ENCODE measurements around the gene ACTN4.

The ACTN4 gene

DNA sequence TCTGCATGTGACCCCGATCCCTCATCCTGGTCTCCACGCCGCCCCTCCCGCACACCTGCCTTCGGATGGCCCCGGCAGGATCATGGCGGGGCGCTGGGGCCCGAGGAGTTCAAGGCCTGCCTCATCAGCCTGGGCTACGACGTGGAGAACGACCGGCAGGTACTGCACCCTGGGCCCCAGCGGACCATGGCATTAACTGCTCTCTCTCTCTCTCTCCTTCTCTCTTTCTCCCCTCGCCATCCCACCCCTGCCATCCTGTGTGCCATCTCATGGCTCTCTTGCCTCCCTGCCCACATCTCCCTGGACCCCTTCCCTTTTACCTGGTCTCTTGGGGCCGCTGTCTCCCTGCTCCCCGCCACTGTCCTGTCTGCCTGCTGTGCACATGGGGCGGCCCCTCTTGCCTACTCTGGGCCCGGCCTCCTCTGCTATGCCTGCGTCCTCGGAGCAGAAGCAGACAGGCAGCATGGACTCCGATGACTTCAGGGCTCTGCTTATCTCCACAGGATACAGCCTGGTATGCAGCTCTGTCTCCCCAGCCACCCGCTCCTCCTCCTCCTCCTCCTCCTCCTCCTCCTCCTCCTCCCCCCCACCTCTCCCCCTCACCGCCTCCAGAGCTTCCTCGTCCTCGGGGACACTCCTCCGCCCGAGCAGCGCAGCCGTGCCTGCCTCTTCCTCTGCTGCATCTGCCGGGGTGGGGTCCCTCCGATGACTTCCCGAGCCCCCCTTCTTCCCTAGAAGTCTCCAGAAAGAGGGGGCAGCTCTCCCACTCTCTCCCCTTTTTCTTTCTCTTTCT lies 80.6 kb downstream of the ACTN4 start:
- no peak for DNase-seq

DNA sequence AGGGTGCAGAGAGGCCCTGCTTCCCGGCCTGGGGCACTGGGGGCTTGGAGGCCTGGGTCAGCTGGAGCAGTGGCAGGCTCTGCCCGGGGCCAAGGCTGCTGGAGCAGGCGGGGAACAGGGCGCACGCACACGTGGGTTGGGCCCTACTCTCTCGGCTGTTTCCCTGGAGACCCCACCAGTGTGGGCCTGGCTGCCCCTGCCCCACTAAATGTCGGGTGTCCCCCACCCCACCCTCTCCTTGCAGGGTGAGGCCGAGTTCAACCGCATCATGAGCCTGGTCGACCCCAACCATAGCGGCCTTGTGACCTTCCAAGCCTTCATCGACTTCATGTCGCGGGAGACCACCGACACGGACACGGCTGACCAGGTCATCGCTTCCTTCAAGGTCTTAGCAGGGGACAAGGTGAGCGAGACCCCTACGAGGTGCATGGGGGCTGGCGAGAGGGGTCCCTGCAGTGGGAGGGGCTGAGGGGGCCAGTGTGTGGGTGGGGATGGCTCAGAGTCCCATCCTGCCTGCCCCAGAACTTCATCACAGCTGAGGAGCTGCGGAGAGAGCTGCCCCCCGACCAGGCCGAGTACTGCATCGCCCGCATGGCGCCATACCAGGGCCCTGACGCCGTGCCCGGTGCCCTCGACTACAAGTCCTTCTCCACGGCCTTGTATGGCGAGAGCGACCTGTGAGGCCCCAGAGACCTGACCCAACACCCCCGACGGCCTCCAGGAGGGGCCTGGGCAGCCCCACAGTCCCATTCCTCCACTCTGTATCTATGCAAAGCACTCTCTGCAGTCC lies 81.5 kb downstream of the ACTN4 start:
- DNase-seq = no peak

GRCh38 chr19:38729653-38730469 lies 82.4 kb downstream of the ACTN4 start:
- DNase-seq = peak; percentile 83

- no peak for DNase-seq
These were observed 83.0 kb downstream of the ACTN4 start for GRCh38 chr19:38730470-38730730.

DNA sequence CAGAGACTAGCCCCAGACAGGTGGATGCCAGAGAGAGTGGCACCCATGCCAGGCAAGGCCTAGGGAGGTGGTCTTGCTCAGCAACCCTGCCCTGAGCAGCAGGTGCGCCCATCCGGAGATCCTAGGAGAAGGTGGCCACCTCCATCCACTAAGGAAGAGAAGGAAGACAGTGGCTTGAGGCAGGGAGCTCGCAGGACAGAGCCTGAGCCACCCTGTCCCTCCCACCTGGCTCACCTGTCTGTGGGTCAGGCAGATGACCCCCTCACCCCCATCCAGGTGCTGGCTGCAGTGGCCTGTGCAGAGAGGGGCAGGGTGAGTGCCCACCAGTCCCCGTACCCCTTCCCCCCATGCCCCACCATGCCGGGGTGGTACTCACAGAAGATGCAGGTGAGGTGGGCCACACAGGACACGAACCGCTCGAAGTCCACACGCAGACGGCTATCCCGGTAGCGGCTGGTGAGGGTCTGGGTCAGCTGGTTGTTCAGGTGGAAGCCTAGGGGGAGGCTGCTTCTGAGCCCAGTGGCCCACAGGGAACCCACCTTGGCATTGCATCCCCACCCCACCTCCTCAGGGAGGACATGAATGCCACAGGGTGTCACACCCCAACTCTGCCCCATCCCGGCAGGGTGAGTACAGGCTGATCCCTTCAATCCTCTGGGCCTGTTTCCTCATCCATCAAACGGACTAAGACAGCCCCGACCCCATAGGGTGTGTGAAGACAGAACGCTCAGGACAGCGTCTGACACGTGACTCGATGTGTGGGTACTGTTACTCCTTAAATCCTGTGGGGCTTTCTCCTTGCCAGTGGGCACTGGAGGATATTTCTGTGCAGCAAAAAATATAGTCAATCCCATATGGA lies 83.5 kb downstream of the ACTN4 start:
- DNase-seq = no peak

- no peak for DNase-seq
These were observed 84.3 kb downstream of the ACTN4 start for GRCh38 chr19:38731654-38732301.

DNA sequence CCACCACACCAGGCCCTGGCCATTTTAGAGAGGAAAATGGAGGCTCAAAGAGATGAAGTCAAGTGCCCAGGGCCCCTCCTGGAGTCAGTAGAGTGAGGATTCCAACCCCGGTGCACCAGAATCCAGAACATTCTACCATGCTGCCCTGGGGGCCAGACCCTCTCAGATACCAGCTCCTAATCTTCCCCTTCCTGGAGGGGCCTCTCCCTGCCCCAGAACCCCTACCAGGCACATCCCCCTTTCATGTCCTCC lies 85.7 kb downstream of the ACTN4 start:
- DNase-seq = no peak

DNA sequence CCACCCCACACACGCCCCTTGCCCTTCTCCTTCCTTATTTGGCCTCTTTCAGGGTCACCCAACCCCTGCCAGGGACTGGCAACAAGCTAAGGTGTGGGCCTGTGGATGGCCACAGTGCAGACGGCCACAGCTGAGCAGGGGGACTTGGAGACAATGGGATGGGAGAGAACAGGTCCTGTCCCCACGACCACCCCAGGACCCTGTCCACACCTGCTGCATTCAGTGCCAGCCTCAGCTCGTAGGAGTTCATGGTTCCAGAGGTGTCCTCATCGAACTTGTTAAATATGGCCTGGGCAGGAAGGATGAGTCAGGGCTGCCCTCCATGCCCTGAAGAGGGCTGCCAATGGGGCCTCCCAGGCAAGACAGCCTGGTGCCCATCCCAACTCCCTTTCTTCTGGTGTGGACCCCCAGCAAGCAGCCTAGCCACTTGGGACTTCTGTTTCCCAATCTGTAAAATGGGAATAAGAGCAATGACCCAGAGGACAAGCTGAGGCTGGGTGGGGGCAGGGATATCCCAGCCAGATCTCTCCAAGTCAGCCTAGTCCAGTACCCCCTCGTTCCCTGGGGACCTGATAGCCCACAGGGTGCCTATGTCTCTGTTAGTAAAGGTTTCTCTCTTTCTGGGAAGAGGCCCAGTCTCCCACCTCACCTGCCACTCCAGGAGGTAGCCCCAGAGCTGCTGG lies 86.2 kb downstream of the ACTN4 start:
- DNase-seq = no peak

DNA sequence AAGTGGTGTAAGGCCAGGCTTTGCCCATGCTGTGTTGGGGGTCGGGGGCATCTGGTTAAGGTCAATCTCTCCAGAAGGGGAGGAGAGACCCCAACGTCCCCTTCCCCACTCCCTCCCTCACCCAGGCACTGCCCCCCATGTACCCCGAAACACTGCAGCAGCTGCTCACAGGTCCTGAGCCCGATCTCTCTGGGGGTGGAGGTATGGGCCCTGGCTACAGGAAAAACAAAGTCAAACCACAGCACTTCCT lies 86.7 kb downstream of the ACTN4 start:
- no peak for DNase-seq

DNA sequence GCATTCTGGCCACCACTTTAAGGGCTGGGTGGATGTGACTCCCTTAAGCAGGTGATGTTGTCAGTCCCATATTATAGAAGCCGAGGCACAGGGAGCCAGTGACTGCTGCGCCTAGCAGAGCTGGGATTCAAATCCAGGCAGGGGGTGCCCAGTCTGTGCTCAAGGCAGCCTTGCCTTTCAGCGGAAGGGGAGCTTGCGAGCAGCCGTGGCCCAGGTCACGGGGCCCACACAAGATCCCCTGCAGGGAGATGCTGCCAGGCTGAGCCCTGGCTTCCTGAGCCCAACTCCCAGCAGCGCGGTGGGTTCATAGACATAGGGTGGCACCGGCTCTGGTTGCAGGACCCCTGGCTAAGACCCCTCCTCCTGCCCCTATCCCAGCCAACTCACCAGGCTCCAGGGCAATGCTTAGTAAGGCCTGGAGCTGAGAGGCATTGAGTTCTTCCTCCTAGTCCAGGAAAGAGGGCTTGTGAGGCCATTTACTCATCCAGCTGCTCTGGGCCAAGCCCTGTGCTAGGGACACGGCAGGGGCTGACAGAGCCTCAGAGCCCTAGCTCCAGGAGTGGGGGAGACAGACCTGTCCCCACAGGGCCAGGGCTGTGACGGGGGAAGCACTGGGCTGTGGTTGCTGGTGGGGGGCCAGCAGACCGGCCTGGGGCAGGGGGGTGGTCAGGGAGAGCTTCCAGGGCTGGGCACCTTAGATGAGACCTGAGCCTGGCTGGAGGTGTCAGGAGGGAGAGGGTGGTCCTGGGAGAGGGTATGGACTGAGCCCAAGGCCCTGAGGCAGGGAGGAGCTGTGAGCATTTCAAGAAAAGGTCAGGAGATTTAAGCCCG lies 87.2 kb downstream of the ACTN4 start:
- no peak for DNase-seq

DNA sequence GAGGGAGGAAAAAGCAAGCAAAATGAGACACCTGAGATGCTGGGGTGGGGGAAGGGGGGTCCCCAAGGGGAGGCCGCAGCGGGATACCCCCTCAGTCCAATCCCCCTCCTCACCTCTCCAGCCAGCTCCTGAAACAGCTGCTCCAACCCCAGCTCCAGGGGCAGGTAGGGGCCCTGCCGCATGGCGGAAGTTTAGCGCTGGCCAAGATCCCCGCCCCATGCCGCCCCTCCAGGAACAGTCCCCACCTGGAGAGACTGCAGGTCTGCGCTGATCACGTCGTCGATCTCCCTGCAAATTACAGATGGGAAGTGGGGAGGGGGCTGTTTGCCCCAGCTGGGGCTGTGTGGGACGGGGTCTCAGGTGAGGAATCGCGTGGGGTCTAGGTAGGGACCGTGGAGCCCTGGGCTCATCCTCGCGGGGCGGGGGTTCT lies 87.8 kb downstream of the ACTN4 start:
- DNase-seq = no peak

- peak; percentile 65 for DNase-seq
These were observed 88.6 kb downstream of the ACTN4 start for GRCh38 chr19:38736036-38736412.

- peak; percentile 69 for DNase-seq
These were observed 89.2 kb downstream of the ACTN4 start for GRCh38 chr19:38736413-38737280.

DNA sequence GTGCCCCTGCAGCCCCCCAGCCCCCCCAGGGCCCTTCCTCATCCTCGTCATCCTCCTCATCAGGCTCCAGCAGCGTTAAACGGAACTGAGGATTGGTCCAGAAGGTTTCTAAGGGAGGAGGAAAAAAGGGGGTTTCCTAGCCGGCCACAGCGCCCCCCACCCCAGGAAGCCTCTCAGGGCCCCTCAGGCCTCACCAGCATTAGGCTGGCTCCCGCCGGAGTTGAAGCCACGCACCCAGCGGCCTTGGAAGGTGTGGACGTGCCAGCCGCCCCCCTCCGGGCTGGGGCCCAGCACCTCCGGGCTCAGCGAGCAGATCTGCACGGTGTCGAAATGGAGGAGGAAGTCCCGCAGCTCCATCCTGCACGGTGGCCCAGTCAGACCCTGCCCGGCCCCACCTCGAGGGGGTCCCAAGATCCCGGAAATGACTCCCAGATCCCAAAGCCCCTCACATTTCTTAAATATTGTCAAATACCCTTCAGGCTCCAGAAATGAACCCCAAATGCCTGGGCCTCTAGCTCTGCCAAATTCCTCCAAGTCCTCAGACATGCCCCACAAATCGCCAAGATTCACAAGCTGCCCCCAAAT lies 89.9 kb downstream of the ACTN4 start:
- no peak for DNase-seq

DNA sequence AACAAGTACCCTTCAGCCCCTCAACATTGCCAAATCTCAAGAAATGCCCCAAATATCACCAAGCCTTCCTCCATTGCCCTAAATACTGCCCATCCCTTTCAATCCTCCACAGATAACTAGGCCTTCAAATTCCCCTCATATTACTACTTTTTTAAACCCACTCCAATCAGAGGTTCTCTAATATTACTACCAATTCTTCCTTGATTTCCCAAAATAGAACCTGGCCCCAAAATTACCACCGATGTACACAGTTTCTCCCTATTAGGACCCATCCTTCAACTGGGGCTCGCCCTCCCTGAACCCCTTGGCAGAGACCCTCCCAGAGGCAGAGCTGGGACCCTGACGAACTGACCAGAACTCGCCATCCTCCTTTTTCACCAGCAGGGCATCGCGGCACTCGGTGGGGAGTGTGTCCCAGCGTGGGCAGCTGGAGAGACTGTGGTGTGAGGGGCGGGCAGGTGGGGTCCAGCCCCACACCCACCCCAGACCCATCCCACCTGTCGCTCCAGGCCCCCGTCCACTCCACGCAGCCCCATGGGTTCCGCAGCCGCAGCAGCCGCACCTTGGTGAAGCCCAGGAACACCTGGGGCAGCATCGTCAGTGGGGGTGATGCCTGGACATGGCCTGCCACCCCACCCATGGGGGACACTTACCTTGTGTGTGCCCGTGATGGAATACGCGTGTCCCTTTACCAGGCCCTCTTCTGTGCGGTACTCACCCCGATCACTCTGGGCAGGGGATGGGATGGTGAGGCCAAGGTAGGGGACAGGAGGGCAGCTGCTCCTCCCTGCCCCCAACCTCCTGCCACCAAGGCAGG lies 90.7 kb downstream of the ACTN4 start:
- DNase-seq = no peak

- DNase-seq = no peak
These were observed 92.2 kb downstream of the ACTN4 start for GRCh38 chr19:38739440-38740256.

- DNase-seq = no peak
These were observed 92.8 kb downstream of the ACTN4 start for GRCh38 chr19:38740257-38740592.

GRCh38 chr19:38740932-38741331 lies 93.5 kb downstream of the ACTN4 start:
- no peak for DNase-seq
